Fibroblast of peridontal ligament (primary cell): Measurements from ENCODE around the gene GREM1.

Experiments used
- DNase-seq: peaks from one replicate; pipeline ENCODE4 v3.0.0-alpha.2; 2010; ENCODE audit errors: extremely low read depth

GREM1 gene

GRCh38 chr15:32781781-32782180 is 64.0 kb downstream of the GREM1 start:
- DNase-seq, result no peak

GRCh38 chr15:32784581-32784980 is 66.8 kb downstream of the GREM1 start:
- DNase-seq, result no peak

DNA sequence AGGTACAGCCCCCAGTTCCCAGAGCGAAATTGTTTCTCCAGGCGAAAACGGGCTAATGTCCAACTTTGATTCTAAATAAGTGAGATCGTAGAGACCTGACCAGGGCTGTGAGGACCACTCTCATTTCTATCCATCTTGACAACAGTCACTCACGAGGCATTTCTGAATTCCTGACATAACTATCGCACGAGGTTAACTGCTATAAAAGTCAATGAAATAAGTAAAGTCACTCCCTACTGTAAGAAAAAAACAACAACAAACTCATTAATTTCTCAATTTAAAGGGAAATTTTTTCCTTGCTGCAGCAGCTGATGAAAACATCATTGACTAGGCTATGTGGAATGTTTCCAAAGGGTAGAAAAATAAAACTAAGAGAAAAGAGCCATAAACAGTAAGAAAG is 69.1 kb downstream of the GREM1 start:
- DNase-seq, result no peak

- DNase-seq, result no peak
These were observed 70.1 kb downstream of the GREM1 start for GRCh38 chr15:32787949-32788348.

DNA sequence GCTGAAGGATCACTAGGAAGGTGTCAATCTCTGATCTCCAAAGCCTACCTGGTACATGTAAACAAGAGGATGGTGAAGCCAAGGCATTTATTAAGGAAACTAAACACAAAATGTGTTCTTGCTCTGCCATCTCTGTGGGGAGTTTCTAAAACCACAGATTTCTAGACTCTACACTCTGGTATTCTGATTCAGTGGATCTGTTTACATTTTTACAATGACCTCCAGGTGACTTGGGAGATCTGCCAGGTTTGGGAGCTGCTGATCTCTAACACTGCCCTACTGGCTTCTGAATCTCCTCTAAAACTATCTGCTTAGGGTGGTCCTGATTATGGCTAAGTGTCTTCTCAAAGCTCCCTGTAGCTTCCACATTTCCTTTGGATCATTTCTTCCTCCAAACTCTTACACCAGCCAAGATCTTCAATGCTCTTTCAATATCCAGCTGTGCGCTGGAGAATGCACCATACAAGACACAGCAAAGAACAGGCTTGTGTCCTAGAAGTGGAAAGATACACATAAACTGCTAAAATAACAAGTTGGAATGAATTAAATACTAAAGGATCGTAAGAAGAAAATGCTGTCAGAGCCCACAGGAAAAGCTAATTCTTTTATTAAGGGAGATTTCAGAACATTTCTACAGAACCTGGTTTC is 72.7 kb downstream of the GREM1 start:
- peak; percentile 79 for DNase-seq

- DNase-seq, result no peak
These were observed 74.6 kb downstream of the GREM1 start for GRCh38 chr15:32792436-32792835.
